Pons (tissue), 1 donor: Measurements from ENCODE around the gene MAGEA4.

Source experiments
- DNase-seq: peaks from one replicate; pipeline ENCODE4 v3.0.0-alpha.2; 2016; ENCODE audit warnings: low spot score

Gene MAGEA4

GRCh38 chrX:151929126-151929525, 16.4 kb downstream of the MAGEA4 start:
- no peak for DNase-seq

GRCh38 chrX:151935358-151935757, 22.7 kb downstream of the MAGEA4 start:
- DNase-seq = no peak

- DNase-seq = no peak
These were observed 25.5 kb downstream of the MAGEA4 start for GRCh38 chrX:151938172-151938571.

GRCh38 chrX:151954730-151955129, 42.0 kb downstream of the MAGEA4 start:
- no peak for DNase-seq

GRCh38 chrX:151958101-151958500, 45.4 kb downstream of the MAGEA4 start:
- DNase-seq = no peak

GRCh38 chrX:151962034-151962433, 49.3 kb downstream of the MAGEA4 start:
- DNase-seq = no peak

GRCh38 chrX:151966236-151966635, 53.5 kb downstream of the MAGEA4 start:
- DNase-seq = no peak

GRCh38 chrX:151970027-151970426, 57.3 kb downstream of the MAGEA4 start:
- DNase-seq = no peak

- DNase-seq = no peak
These were observed 58.0 kb downstream of the MAGEA4 start for GRCh38 chrX:151970661-151971060.

- DNase-seq = no peak
These were observed 60.5 kb downstream of the MAGEA4 start for GRCh38 chrX:151973060-151973661.

GRCh38 chrX:151973851-151974335, 61.2 kb downstream of the MAGEA4 start:
- no peak for DNase-seq
